ENCODE measurements around the gene WDR89. TPM values are rescaled to one million over a fixed set of nuclear protein-coding genes. Genes with fewer than 3 reads are reported as not detected.

WDR89 gene
- total RNA-seq, 1 donor from 2014 or later: 9.2 TPM

DNA sequence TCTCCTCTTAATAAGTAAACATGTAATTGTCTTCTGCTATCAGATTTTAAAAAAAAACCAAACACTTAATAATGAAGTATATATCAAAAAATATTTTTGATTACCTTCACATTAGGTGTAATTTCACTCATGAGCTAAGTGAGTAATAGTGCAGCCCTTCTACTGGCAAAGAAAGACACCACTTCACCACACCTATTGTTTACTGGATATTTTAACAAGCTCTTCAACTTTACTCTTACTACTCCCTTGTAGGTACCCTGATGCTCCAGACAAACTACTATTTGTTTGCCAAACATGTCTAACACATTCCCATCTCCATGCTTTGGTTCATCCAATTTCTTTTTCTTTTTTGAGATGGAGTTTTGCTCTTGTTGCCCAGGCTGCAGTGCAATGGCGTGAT, 36.9 kb upstream of the WDR89 start:
- Mint-ChIP-seq H3K27me3 (ENCODE audit: unreplicated experiment) (no peaks in the 10 kb centered on the region), H3K4me3 (ENCODE audit: unreplicated experiment) (no peak overlapping the region), H3K27ac (ENCODE audit: unreplicated experiment) (no peak overlapping the region), H3K9me3 (ENCODE audit: unreplicated experiment) (no peaks in the 10 kb centered on the region), H3K4me1 (ENCODE audit: unreplicated experiment) (no peaks in the 10 kb centered on the region), H3K36me3 (ENCODE audit: unreplicated experiment) (peaks cover 9% of the 10 kb centered on the region)
- DNase-seq (ENCODE audit: extremely low spot score, unreplicated experiment): no peak
- TF ChIP-seq, protein P1, sequence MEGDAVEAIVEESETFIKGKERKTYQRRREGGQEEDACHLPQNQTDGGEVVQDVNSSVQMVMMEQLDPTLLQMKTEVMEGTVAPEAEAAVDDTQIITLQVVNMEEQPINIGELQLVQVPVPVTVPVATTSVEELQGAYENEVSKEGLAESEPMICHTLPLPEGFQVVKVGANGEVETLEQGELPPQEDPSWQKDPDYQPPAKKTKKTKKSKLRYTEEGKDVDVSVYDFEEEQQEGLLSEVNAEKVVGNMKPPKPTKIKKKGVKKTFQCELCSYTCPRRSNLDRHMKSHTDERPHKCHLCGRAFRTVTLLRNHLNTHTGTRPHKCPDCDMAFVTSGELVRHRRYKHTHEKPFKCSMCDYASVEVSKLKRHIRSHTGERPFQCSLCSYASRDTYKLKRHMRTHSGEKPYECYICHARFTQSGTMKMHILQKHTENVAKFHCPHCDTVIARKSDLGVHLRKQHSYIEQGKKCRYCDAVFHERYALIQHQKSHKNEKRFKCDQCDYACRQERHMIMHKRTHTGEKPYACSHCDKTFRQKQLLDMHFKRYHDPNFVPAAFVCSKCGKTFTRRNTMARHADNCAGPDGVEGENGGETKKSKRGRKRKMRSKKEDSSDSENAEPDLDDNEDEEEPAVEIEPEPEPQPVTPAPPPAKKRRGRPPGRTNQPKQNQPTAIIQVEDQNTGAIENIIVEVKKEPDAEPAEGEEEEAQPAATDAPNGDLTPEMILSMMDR (IDR thresholded peaks at IDR 0.05): no peak

DNA sequence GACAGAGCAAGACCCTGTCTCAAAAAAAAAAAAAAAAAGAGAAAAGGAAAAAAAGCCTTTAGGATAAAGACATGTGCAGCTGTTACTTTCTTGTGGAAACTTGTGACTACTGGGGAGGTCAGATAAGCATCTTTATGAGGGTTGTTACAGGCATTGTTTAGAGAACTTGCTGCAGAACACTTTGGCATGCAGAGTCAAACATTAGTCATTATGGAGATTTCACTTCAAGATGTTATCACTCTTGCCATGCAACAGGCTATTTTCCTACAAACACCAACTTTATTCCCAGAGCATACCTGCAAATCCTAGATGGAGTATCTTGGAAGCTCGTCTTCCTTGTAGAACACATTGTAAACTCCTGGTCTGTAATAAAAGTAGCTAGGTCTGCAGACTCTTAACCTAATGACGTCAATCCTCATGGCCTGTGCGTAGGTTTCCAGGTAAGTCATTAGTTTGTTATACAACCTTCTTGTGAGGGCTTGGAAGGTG, 36.3 kb upstream of the WDR89 start:
- H3K27ac Mint-ChIP-seq (ENCODE audit: unreplicated experiment): no peak overlapping the region
- H3K4me3 Mint-ChIP-seq (ENCODE audit: unreplicated experiment): no peak overlapping the region
- H3K36me3 Mint-ChIP-seq (ENCODE audit: unreplicated experiment): peaks cover 9% of the 10 kb centered on the region
- H3K27me3 Mint-ChIP-seq (ENCODE audit: unreplicated experiment): no peaks in the 10 kb centered on the region
- no peak for DNase-seq (ENCODE audit: extremely low spot score, unreplicated experiment)
- no peaks in the 10 kb centered on the region for H3K4me1 Mint-ChIP-seq (ENCODE audit: unreplicated experiment)
- H3K9me3 Mint-ChIP-seq (ENCODE audit: unreplicated experiment): no peaks in the 10 kb centered on the region
- TF ChIP-seq, protein P1 (IDR thresholded peaks at IDR 0.05): no peak

DNA sequence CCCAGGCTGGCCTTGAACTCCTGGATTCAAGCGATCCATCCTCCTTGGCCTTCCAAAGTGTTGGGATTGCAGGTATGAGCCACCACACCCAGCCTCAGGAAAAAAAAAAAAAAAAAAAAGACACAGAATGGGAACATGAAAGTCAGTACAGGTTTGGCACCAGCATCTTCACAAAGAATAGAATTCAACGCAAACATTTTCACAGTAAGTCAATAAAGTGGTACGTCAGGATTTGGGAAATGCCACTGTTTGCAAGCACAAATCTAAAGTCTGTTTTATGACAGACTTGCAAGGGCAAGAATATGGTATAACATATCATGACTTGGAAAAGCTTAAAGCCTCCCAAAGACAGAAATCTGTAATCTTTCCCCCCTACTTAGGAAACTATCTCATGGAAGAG, 34.9 kb upstream of the WDR89 start:
- no peak for DNase-seq (ENCODE audit: extremely low spot score, unreplicated experiment)
- Mint-ChIP-seq H3K27ac (ENCODE audit: unreplicated experiment) (no peak overlapping the region), H3K36me3 (ENCODE audit: unreplicated experiment) (peaks cover 9% of the 10 kb centered on the region), H3K4me3 (ENCODE audit: unreplicated experiment) (no peak overlapping the region), H3K4me1 (ENCODE audit: unreplicated experiment) (no peaks in the 10 kb centered on the region), H3K27me3 (ENCODE audit: unreplicated experiment) (no peaks in the 10 kb centered on the region), H3K9me3 (ENCODE audit: unreplicated experiment) (no peaks in the 10 kb centered on the region)
- TF ChIP-seq, protein P1 (IDR thresholded peaks at IDR 0.05): no peak

DNA sequence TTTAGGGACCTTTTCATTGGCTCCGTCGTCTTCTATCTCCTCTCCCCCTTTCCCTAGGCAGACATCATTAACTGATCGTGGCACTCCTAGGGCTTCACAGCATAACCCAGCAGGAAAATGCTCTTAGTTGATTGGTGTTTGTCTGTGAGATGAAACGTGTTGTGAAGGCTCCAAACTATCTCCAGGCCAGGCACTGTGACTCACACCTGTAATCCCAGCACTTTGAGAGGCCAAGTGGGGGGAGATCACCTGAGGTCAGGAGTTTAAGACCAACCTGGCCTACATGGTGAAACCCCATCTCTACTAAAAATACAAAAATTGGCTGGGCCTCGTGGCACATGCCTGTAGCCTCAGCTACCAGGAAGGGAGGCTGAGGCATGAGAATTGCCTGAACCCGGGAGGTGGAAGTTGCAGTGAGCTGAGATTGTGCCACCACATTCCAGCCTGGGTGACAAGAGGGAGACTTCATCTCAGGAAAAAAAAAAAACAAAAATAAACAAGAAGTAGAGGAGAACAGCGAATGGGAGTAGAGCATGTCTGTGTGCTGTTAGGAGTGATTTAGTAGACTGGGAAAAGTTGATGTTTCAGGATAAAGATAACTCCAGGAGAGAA, 32.3 kb upstream of the WDR89 start:
- Mint-ChIP-seq H3K9me3 (ENCODE audit: unreplicated experiment) (no peaks in the 10 kb centered on the region), H3K27me3 (ENCODE audit: unreplicated experiment) (no peaks in the 10 kb centered on the region), H3K36me3 (ENCODE audit: unreplicated experiment) (peaks cover 6% of the 10 kb centered on the region)

DNA sequence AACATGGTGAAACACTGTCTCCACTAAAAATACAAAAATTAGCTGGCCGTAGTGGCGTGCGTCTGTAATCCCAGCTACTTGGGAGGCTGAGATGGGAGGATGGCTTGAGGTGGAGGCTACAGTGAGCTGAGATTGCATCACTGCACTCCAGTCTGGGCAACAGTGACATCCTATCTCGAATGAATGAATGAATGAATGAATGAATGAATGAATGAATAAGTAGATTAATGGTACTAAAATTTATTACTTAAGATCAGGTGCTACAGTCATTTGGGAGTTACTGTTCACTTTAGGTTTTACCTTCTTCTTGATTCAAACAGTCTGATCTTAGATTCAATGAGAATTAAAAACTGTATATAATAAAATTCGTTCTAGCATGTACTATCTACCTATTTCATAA, 31.6 kb upstream of the WDR89 start:
- no peak overlapping the region for H3K4me3 Mint-ChIP-seq (ENCODE audit: unreplicated experiment)
- H3K4me1 Mint-ChIP-seq (ENCODE audit: unreplicated experiment): no peaks in the 10 kb centered on the region
- DNase-seq (ENCODE audit: extremely low spot score, unreplicated experiment): no peak
- TF ChIP-seq, protein P1 (IDR thresholded peaks at IDR 0.05): no peak
- peaks cover 6% of the 10 kb centered on the region for H3K36me3 Mint-ChIP-seq (ENCODE audit: unreplicated experiment)
- no peak overlapping the region for H3K27ac Mint-ChIP-seq (ENCODE audit: unreplicated experiment)
- no peaks in the 10 kb centered on the region for H3K27me3 Mint-ChIP-seq (ENCODE audit: unreplicated experiment)
- H3K9me3 Mint-ChIP-seq (ENCODE audit: unreplicated experiment): no peaks in the 10 kb centered on the region

More for the DNA sequence above, 32.3 kb upstream of the WDR89 start:
- TF ChIP-seq, protein P1 (IDR thresholded peaks at IDR 0.05): no peak
- DNase-seq (ENCODE audit: extremely low spot score, unreplicated experiment): no peak
- H3K27ac Mint-ChIP-seq (ENCODE audit: unreplicated experiment): no peak overlapping the region
- H3K4me1 Mint-ChIP-seq (ENCODE audit: unreplicated experiment): no peaks in the 10 kb centered on the region
- no peak overlapping the region for H3K4me3 Mint-ChIP-seq (ENCODE audit: unreplicated experiment)
